Chondrocyte (in vitro differentiated cells): Measurements from ENCODE around the gene EPB41L1. TPM values are rescaled to one million over a fixed set of nuclear protein-coding genes. Genes with fewer than 3 reads are reported as not detected.

Experiments
- DNase-seq: peaks from one replicate; pipeline ENCODE4 v3.0.0; 2021; ENCODE audit warnings: mixed read lengths, low spot score
- H3K27ac Mint-ChIP-seq: one replicate; pipeline ENCODE4 v1.8.0; 2021; ENCODE audit warnings: mild to moderate bottlenecking, moderate library complexity, mixed read lengths; ENCODE audit not compliant: unreplicated experiment
- H3K27me3 Mint-ChIP-seq: 2 replicates; pipeline ENCODE4 v1.8.0; 2021; ENCODE audit warnings: low read depth, mixed read lengths
- H3K36me3 Mint-ChIP-seq: 2 replicates; pipeline ENCODE4 v1.8.0; 2021; ENCODE audit warnings: low read depth, mixed read lengths
- H3K4me1 Mint-ChIP-seq: 2 replicates; pipeline ENCODE4 v1.8.0; 2021; ENCODE audit warnings: low read depth, mild to moderate bottlenecking, mixed read lengths
- H3K4me3 Mint-ChIP-seq: one replicate; pipeline ENCODE4 v1.8.0; 2021; ENCODE audit warnings: mild to moderate bottlenecking, moderate library complexity, mixed read lengths; ENCODE audit not compliant: unreplicated experiment
- H3K9me3 Mint-ChIP-seq: 2 replicates; pipeline ENCODE4 v1.8.0; 2021; ENCODE audit warnings: low read depth, mixed read lengths
- total RNA-seq: library from RNA; stranded (reverse); gene quantifications from 3 replicates; pipeline ENCODE4 v1.2.1, GENCODE V29; 2021
- TF ChIP-seq, protein P1 (sequence below): fragments of 200-600 bp; sonication (generic); IDR thresholded peaks from 2 replicates; pipeline ENCODE4 v1.5.0; 2021; ENCODE audit warnings: antibody characterized with exemption, mild to moderate bottlenecking, moderate library complexity

EPB41L1 gene
- total RNA-seq, 1 donor from 2014 or later = 42.1 TPM

DNA sequence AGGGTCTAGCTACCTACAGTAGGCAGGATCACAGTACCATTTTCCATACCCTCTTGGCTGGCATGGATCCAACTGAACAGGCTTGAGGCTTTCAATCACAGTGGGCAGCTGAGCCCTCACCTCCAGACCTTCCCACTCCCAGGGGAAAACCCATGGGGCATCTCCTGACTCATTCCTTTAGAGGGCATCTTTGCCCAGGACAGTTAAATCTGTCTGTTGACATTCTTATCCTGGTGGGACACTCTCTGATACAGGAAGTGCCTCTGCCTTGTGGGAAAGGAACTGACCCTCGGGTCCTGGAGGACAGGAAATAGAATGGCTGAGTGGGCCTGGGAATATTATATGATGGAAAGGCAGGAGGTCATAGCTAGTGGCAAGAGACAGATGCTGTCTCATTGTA, 10.2 kb upstream of the EPB41L1 start:
- H3K4me1 Mint-ChIP-seq = peaks cover 36% of the 10 kb centered on the region
- H3K9me3 Mint-ChIP-seq = no peaks in the 10 kb centered on the region
- no peak overlapping the region for H3K4me3 Mint-ChIP-seq
- H3K27ac Mint-ChIP-seq = no peak overlapping the region
- DNase-seq = no peak
- TF ChIP-seq, protein P1, sequence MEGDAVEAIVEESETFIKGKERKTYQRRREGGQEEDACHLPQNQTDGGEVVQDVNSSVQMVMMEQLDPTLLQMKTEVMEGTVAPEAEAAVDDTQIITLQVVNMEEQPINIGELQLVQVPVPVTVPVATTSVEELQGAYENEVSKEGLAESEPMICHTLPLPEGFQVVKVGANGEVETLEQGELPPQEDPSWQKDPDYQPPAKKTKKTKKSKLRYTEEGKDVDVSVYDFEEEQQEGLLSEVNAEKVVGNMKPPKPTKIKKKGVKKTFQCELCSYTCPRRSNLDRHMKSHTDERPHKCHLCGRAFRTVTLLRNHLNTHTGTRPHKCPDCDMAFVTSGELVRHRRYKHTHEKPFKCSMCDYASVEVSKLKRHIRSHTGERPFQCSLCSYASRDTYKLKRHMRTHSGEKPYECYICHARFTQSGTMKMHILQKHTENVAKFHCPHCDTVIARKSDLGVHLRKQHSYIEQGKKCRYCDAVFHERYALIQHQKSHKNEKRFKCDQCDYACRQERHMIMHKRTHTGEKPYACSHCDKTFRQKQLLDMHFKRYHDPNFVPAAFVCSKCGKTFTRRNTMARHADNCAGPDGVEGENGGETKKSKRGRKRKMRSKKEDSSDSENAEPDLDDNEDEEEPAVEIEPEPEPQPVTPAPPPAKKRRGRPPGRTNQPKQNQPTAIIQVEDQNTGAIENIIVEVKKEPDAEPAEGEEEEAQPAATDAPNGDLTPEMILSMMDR = no peak
- no peaks in the 10 kb centered on the region for H3K36me3 Mint-ChIP-seq
- H3K27me3 Mint-ChIP-seq = no peaks in the 10 kb centered on the region

DNA sequence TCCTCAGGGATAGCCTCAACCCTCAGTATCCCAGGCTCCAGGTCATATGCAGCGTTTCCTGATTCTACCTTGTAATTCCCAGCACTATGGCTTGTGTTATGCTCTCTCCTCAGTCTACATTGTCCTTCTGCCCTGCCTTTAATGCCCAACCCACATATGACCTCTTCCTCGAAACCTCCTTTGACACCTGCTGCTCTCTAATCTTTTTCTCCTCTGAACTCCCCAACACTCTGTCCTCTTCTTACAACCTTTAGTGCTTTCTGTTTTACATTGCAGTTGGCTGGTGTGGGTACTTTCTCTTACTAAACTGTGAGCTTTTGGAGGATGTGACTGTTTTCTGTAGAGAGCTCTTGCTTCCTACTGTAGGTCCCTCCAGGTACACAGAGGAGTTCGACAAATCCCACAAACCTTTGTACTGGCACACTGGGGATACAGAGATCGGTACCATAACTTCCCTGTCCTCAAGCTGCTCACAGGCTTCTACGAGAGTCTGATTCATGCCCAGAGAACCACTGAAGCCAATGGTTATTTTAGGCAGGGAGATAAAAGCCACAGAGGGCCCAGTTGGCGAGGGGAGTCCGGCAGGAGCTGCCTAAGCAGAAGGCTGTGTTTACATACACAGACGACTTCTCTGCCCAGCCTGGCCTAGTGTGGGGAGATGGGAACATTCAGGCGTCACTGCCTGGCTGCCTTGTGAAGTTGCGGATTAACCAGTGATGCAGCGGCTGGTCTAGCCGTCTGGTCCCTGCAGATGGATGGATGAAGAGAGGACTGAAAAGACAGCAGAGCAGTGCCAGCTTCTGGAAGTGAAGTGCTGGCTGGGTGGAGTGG, 8.4 kb upstream of the EPB41L1 start:
- no peak for DNase-seq
- TF ChIP-seq, protein P1 = no peak

GRCh38 chr20:36147690-36148089, 6.8 kb upstream of the EPB41L1 start:
- no peaks in the 10 kb centered on the region for H3K9me3 Mint-ChIP-seq
- H3K27ac Mint-ChIP-seq = no peak overlapping the region
- H3K27me3 Mint-ChIP-seq = no peaks in the 10 kb centered on the region
- TF ChIP-seq, protein P1 = no peak
- no peak for DNase-seq
- no peak overlapping the region for H3K4me3 Mint-ChIP-seq
- H3K36me3 Mint-ChIP-seq = no peaks in the 10 kb centered on the region
- H3K4me1 Mint-ChIP-seq = peaks cover 59% of the 10 kb centered on the region

More for the DNA sequence above, 8.4 kb upstream of the EPB41L1 start:
- peaks cover 45% of the 10 kb centered on the region for H3K4me1 Mint-ChIP-seq
- no peak overlapping the region for H3K4me3 Mint-ChIP-seq
- H3K9me3 Mint-ChIP-seq = no peaks in the 10 kb centered on the region
- no peak overlapping the region for H3K27ac Mint-ChIP-seq
- no peaks in the 10 kb centered on the region for H3K27me3 Mint-ChIP-seq
- no peaks in the 10 kb centered on the region for H3K36me3 Mint-ChIP-seq

- TF ChIP-seq, protein P1 = no peak
These were observed 6.1 kb upstream of the EPB41L1 start for GRCh38 chr20:36148439-36148838.

GRCh38 chr20:36149012-36149411, 5.5 kb upstream of the EPB41L1 start:
- Mint-ChIP-seq H3K4me3 (no peak overlapping the region), H3K9me3 (no peaks in the 10 kb centered on the region), H3K4me1 (peaks cover 65% of the 10 kb centered on the region), H3K27me3 (no peaks in the 10 kb centered on the region), H3K27ac (no peak overlapping the region), H3K36me3 (no peaks in the 10 kb centered on the region)
- no peak for DNase-seq
- TF ChIP-seq, protein P1 = no peak

More at GRCh38 chr20:36148439-36148838, 6.1 kb upstream of the EPB41L1 start:
- Mint-ChIP-seq H3K4me3 (no peak overlapping the region), H3K36me3 (no peaks in the 10 kb centered on the region), H3K4me1 (peaks cover 61% of the 10 kb centered on the region), H3K27ac (no peak overlapping the region), H3K9me3 (no peaks in the 10 kb centered on the region), H3K27me3 (no peaks in the 10 kb centered on the region)
- no peak for DNase-seq
